GM12878 (cell line): Measurements from ENCODE around the gene TMPRSS13. TPM values are rescaled to one million over a fixed set of nuclear protein-coding genes. Genes with fewer than 3 reads are reported as not detected.

ENCODE experiments used
- ATAC-seq: fragments of 200-7000 bp; cut with Tn5 transposase; 3 replicates; pipeline ENCODE4 v1.9.1; 2020; ENCODE audit warnings: mild to moderate bottlenecking, moderate library complexity
- BruUV-seq: library from RNA; stranded (reverse); fragments of 400-500 nt; replicated peaks from 2 replicates; lab custom pipeline; 2021; lab: Mats Ljungman, UMichigan
- CTCF ChIA-PET: fragments of 300-600 bp; sonication (Branson Sonifier 250); formaldehyde crosslinking; extraction: SDS; loops from one replicate; lab custom pipeline; 2021; ENCODE audit warnings: inconsistent platforms; lab: Yijun Ruan, JAX
- POLR2A ChIA-PET: fragments of 350-600 bp; formaldehyde crosslinking; extraction: SDS; loops from one replicate; lab custom pipeline; 2021; ENCODE audit warnings: inconsistent platforms; lab: Charles Lee
- RAD21 ChIA-PET: fragments of 300-600 bp; sonication (Branson Sonifier 250); formaldehyde crosslinking; loops from one replicate; lab custom pipeline; 2023; ENCODE audit warnings: antibody characterized with exemption; ENCODE audit not compliant: unreplicated experiment; lab: Charles Lee
- SMC1A ChIA-PET: fragments of 300-600 bp; sonication (Branson Sonifier 250); formaldehyde crosslinking; loops from one replicate; lab custom pipeline; 2023; ENCODE audit not compliant: unreplicated experiment, uncharacterized antibody; lab: Charles Lee
- DNase-seq: peaks from one replicate; pipeline ENCODE4 v3.0.0-alpha.2; 2011; ENCODE audit warnings: low read depth, low spot score
- FAIRE-seq: peaks from 3 replicates; lab custom pipeline; 2011; peaks lifted over from hg19 to GRCh38; lab: Jason Lieb, UNC
- H2AFZ ChIP-seq: 2 replicates; pipeline ENCODE4 v1.6.0; 2011; ENCODE audit warnings: low read depth, low read length, control low read depth; ENCODE audit not compliant: control insufficient read depth
- H3K27ac ChIP-seq: 2 replicates; pipeline ENCODE4 v1.5.1; 2011; ENCODE audit warnings: control low read depth; ENCODE audit not compliant: control insufficient read depth, insufficient read depth
- H3K27me3 ChIP-seq, 2 experiments: replicated peaks in 1 of 2; 2 replicates each; pipeline versions ENCODE4 v1.6.0 to v1.6.1; 2011; ENCODE audit warnings: low read length in 1 of 2; ENCODE audit not compliant: control insufficient read depth in 2 of 2, insufficient read depth in 2 of 2
- H3K36me3 ChIP-seq, 2 experiments: 2 replicates each; pipeline ENCODE4 v1.5.1; 2011; ENCODE audit warnings: low read length in 1 of 2; ENCODE audit not compliant: control insufficient read depth in 2 of 2, insufficient read depth in 2 of 2
- H3K4me1 ChIP-seq: 2 replicates; pipeline ENCODE4 v1.6.1; 2011; ENCODE audit warnings: mild to moderate bottlenecking, low read length, moderate library complexity, mixed read lengths; ENCODE audit not compliant: control insufficient read depth, insufficient read depth
- H3K4me2 ChIP-seq: 2 replicates; pipeline ENCODE4 v1.6.0; 2011; ENCODE audit warnings: control low read depth; ENCODE audit not compliant: control insufficient read depth, insufficient read depth
- H3K4me3 ChIP-seq: fragments of 200-600 bp; sonication (generic); 2 replicates; pipeline ENCODE4 v1.5.1; 2016
- H3K79me2 ChIP-seq: 2 replicates; pipeline ENCODE4 v1.6.0; 2011; ENCODE audit warnings: low read length; ENCODE audit not compliant: control insufficient read depth, insufficient read depth
- H3K9ac ChIP-seq: 2 replicates; pipeline ENCODE4 v1.8.0; 2011; ENCODE audit warnings: low read length, control low read depth, mixed read lengths; ENCODE audit not compliant: control insufficient read depth, insufficient read depth
- H3K9me3 ChIP-seq: replicated peaks from 3 replicates; pipeline ENCODE4 v1.5.1; 2011; ENCODE audit warnings: mild to moderate bottlenecking, low read length; ENCODE audit not compliant: control insufficient read depth, insufficient read depth
- H4K20me1 ChIP-seq: 2 replicates; pipeline ENCODE4 v1.6.0; 2011; ENCODE audit not compliant: control insufficient read depth, insufficient read depth
- ATF7 ChIP-seq: fragments of 450-650 bp; IDR thresholded peaks from 2 replicates; pipeline ENCODE4 v1.6.1; 2016; ENCODE audit warnings: low read depth, mild to moderate bottlenecking
- CREB1 ChIP-seq: IDR thresholded peaks from 2 replicates; pipeline ENCODE4 v1.6.1; 2012; ENCODE audit warnings: low read depth, mild to moderate bottlenecking, inconsistent platforms
- FOXM1 ChIP-seq: IDR thresholded peaks from 2 replicates; pipeline ENCODE4 v1.6.1; 2012; ENCODE audit warnings: low read depth, mild to moderate bottlenecking, inconsistent platforms, low read length, moderate library complexity
- HDAC2 ChIP-seq: fragments of 200-600 bp; sonication (generic); IDR thresholded peaks from 2 replicates; pipeline ENCODE4 v1.6.1; 2017
- MEF2B ChIP-seq: fragments of 450-650 bp; IDR thresholded peaks from 2 replicates; pipeline ENCODE4 v1.6.1; 2018; ENCODE audit warnings: mild to moderate bottlenecking, moderate library complexity; ENCODE audit not compliant: partially characterized antibody, poor library complexity, severe bottlenecking
- NKRF ChIP-seq: fragments of 450-650 bp; conservative IDR thresholded peaks from 2 replicates; pipeline ENCODE4 v1.6.1; 2017; ENCODE audit warnings: mild to moderate bottlenecking, moderate library complexity
- SMAD1 ChIP-seq: fragments of 450-650 bp; IDR thresholded peaks from 2 replicates; pipeline ENCODE4 v1.6.1; 2018; ENCODE audit warnings: mild to moderate bottlenecking, low read depth; ENCODE audit not compliant: partially characterized antibody
- SMARCA5 ChIP-seq: fragments of 450-650 bp; IDR thresholded peaks from 2 replicates; pipeline ENCODE4 v1.6.1; 2017; ENCODE audit warnings: mild to moderate bottlenecking
- SREBF2 ChIP-seq: IDR thresholded peaks from 2 replicates; pipeline ENCODE4 v1.6.1; 2012; ENCODE audit warnings: mild to moderate bottlenecking, low read length
- STAT1 ChIP-seq: fragments of 450-650 bp; conservative IDR thresholded peaks from 2 replicates; pipeline ENCODE4 v1.6.1; 2014; ENCODE audit warnings: antibody characterized with exemption, mild to moderate bottlenecking
- WRNIP1 ChIP-seq: IDR thresholded peaks from 2 replicates; pipeline ENCODE4 v1.6.1; 2011; ENCODE audit warnings: low read depth, low read length, improper control_type of control experiment, borderline replicate concordance
- YBX1 ChIP-seq: fragments of 450-650 bp; IDR thresholded peaks from 2 replicates; pipeline ENCODE4 v1.6.1; 2016; ENCODE audit warnings: antibody characterized with exemption
- YY1 ChIP-seq: IDR thresholded peaks from 2 replicates; pipeline ENCODE4 v1.6.1; 2011; ENCODE audit warnings: low read depth, mild to moderate bottlenecking, low read length
- ZBED1 ChIP-seq: IDR thresholded peaks from 2 replicates; pipeline ENCODE4 v1.6.1; 2016; ENCODE audit warnings: borderline replicate concordance
- ZBTB11 ChIP-seq: fragments of 450-650 bp; formaldehyde crosslinking; IDR thresholded peaks from 2 replicates; pipeline ENCODE4 v1.5.0; 2022; ENCODE audit warnings: mild to moderate bottlenecking, missing genetic modification characterization
- WGBS: methylation state at CpG from one replicate; pipeline ENCODE4 v1.1.6; 2016; ENCODE audit warnings: low lambda C conversion rate; ENCODE audit not compliant: insufficient replicate concordance, insufficient coverage; ENCODE audit errors: missing lambda C conversion rate; 5-methylcytosine and 5-hydroxymethylcytosine counted together
- in situ Hi-C: fragments of 300-500 bp; cut with MboI; formaldehyde crosslinking; loops from 9 replicates; pipeline ENCODE4 v1.14.3; 2018; ENCODE audit warnings: mixed read lengths
- intact Hi-C: fragments of 100-400 bp; cut with micrococcal nuclease; formaldehyde crosslinking; loops from one replicate; pipeline ENCODE4 v1.14.2; 2022; ENCODE audit not compliant: unreplicated experiment
- polyA plus RNA-seq, 11 experiments: library from polyadenylated mRNA; depleted of rRNA in 4 of 11; unstranded in 6 of 11; stranded (reverse) in 5 of 11; fragments of >200 nt; fragmentation: Nextera tagmentation in 4 of 11; fragmentation: Illumina TruSeq in 1 of 11; extraction: Ambion mirVana in 4 of 11; extraction: Trizol in 1 of 11; gene quantifications; 1 replicate in 1 of 11; 2 replicates in 10 of 11; pipeline versions ENCODE4 v1.2.1 to v1.2.3, GENCODE V29; 2011 to 2016; ENCODE audit warnings: inconsistent platforms in 2 of 11, missing spikeins in 2 of 11, low read depth in 1 of 11
- total RNA-seq, 4 experiments: library from RNA; depleted of rRNA in 3 of 4; stranded (reverse); fragments of >200 nt in 3 of 4; fragmentation: Illumina TruSeq in 1 of 4; extraction: Trizol in 1 of 4; gene quantifications; 2 replicates each; pipeline versions ENCODE4 v1.2.1 to v1.2.3, GENCODE V29; 2013 to 2021
- TF ChIP-seq, protein P1 (sequence below): IDR thresholded peaks from 2 replicates; pipeline ENCODE4 v1.6.1; 2012; ENCODE audit warnings: low read depth, low read length, improper control_type of control experiment

TMPRSS13 gene
- total and polyA plus RNA-seq, 10 of the 15 experiments (the other 5 are each of a cell fraction or from before 2014, with no cell fraction given) = 0.05 to 0.50 (median 0.26) TPM; not detected in 2

GRCh38 chr11:117870103-117870952, 58.9 kb downstream of the TMPRSS13 start:
- no TSS peak for BruUV-seq
- peaks cover 4 to 7% of the 10 kb centered on the region in 2 experiments for H3K27me3 ChIP-seq
- no peaks in the 10 kb centered on the region for H3K4me1 ChIP-seq
- in situ Hi-C loops (no loop called here), intact Hi-C loops (no loop called here)
- FAIRE-seq (no peak), DNase-seq (no peak), ATAC-seq (peak; percentile 37)
- no peaks in the 10 kb centered on the region for H3K79me2 ChIP-seq
- H3K9me3 ChIP-seq = no peaks in the 10 kb centered on the region
- WGBS = 36% methylated on average over 9 of the region's 9 CpGs
- POLR2A ChIA-PET = no interaction called here
- CTCF ChIA-PET = interaction anchor here (1.7 kb wide), 2 partner anchors 22 to 183 kb away, joined by 4 to 5 read pairs; no protein-coding TSS in a partner anchor
- H3K9ac ChIP-seq = no peak overlapping the region
- TF ChIP-seq CREB1 (no peak), WRNIP1 (no peak), ZBED1 (no peak), SREBF2 (no peak), SMAD1 (no peak), YBX1 (no peak), HDAC2 (no peak), NKRF (no peak), MEF2B (no peak), YY1 (no peak), SMARCA5 (no peak), STAT1 (no peak), ZBTB11 (CRISPR knock-in tag) (no peak), FOXM1 (no peak), ATF7 (no peak)
- TF ChIP-seq, protein P1, sequence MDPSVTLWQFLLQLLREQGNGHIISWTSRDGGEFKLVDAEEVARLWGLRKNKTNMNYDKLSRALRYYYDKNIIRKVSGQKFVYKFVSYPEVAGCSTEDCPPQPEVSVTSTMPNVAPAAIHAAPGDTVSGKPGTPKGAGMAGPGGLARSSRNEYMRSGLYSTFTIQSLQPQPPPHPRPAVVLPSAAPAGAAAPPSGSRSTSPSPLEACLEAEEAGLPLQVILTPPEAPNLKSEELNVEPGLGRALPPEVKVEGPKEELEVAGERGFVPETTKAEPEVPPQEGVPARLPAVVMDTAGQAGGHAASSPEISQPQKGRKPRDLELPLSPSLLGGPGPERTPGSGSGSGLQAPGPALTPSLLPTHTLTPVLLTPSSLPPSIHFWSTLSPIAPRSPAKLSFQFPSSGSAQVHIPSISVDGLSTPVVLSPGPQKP = no peak
- H3K4me2 ChIP-seq = no peak overlapping the region
- RAD21 ChIA-PET = no interaction called here
- H3K27ac ChIP-seq = no peak overlapping the region
- H2AFZ ChIP-seq = no peak overlapping the region
- H4K20me1 ChIP-seq = no peaks in the 10 kb centered on the region
- H3K4me3 ChIP-seq = no peak overlapping the region
- no peaks in the 10 kb centered on the region for H3K36me3 ChIP-seq
- SMC1A ChIA-PET = no interaction called here
